Stimulated activated CD8-positive, alpha-beta memory T cell treated with anti-CD3 and anti-CD28 coated beads, Interleukin-12 subunit alpha, Interleukin-12 subunit beta, amount 100 ng/mL, for 4 hours (primary cell): ENCODE measurements around the gene HIVEP2.

Experiments used
- DNase-seq: peaks from one replicate; pipeline ENCODE4 v3.0.0-alpha.2; 2020; ENCODE audit warnings: low read depth

Gene HIVEP2

DNA sequence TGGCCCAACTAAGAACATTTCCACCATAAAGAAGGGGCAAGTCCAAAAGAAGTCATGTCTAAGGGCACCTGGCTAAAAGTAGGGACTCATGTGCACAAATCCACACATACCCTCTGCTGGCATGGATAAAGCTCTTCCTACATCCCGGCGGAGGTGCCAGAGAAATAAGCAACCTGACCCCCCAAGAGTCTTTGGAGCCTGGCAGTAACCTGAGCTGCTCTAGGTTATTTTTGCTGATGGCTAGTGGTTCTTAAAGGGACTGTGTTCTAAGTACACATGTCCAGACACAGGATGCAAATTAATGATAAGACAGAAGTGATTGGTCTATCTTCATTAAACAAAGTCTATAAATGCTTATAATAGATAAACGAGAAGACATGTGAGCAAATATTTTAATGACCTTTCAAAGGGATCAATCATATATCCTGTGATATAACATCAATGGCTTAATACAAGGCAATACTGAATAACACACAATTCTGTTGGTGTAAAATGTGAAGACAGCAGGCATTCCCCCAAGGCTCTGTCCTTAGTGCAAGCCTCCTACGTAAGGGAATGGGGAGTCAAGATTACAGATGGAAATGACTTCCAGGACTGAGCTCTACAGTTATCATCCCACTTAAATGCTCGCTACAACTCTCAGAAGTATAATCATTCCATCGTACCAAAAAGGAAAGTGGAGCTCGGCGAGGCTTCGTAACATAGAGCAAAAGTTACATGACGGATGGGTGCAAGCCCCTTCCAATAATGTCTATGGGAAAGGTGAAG is 52.5 kb downstream of the HIVEP2 start:
- no peak for DNase-seq

DNA sequence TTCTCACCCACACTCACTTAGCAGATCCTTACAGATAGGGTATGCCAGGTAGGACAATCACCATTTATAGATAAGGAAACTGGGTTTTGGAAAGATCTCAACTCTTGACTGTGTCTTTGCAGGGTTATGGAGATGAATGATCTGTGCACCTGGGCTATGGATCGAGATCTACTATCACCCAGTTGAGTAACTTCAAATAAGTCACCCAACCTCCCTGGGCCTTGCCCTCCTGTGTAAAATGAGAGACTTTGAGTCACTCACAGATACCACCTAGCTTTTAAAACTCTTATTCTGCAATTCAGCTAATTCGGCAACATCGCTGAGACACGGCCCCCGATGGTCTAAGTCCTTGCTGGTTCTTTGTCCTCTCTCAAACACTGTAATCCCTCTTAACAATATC is 53.5 kb downstream of the HIVEP2 start:
- no peak for DNase-seq

DNA sequence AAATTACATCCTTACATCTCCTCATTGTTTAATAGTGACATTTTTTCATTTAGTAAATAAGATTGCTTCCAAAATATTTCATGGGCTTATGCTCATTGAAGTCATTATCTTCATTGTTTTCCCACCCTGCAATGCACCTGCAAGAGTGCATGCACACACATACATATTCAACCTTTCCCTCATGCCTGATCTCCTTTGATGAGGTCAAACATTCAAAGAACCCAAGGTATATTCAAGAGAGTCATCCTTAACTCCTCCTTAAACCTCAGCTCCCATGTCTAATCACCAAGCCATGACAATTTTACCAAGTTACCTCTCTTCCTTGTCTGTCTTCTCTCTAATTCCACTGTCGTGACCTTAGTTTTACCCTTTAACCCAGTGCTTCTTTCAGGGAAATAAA is 56.5 kb downstream of the HIVEP2 start:
- DNase-seq, result no peak

DNA sequence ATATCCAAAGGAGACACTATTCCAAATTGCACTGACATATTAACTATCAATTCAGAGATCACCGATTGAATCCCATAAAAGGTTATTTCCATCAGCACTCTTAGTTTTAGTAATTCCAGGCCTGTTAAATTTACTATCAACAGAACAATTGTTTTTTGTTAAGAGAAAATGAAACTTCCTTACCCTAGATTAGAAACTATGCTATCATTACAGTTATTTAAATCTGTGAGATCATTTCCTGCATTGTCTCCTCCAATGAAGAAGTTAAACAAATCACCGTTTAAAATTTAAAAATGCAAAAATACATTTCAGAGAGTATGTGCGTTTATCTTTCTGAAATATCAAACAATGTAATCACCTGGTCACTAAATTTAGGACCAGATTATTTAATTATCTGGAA is 57.5 kb downstream of the HIVEP2 start:
- no peak for DNase-seq

DNA sequence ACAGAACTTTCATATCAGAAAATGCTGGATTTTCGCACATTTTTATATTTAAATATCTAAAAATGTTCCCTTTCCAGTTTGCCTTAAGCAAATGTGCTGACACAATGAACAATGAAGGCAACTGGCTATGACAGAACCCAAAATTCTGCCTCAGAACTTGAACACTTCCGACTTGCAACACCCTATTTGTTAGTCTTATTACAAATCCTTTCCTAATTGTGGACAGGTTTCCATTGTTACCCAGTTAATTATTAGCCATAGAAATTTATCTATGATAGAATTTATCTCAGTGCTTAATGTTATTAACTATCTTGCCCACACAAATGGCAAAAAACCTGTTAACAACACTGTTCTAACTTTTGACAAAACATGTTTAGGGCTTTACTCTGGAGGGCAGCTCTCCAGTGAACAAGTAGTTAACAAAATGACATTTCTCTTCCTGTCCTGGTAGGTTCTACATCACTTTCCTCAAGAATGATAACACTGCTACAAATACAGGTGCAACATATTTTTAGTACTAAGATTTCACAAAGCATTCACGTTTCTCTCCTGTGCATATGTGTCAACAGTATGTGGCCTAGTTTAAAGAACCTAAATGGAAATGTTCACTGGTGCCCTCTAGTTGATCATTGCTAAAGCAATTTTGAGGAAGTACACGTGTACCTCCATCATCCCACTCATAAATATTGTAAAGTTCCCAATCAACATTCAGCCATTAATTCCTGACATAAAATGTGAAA is 58.4 kb downstream of the HIVEP2 start:
- no peak for DNase-seq

DNA sequence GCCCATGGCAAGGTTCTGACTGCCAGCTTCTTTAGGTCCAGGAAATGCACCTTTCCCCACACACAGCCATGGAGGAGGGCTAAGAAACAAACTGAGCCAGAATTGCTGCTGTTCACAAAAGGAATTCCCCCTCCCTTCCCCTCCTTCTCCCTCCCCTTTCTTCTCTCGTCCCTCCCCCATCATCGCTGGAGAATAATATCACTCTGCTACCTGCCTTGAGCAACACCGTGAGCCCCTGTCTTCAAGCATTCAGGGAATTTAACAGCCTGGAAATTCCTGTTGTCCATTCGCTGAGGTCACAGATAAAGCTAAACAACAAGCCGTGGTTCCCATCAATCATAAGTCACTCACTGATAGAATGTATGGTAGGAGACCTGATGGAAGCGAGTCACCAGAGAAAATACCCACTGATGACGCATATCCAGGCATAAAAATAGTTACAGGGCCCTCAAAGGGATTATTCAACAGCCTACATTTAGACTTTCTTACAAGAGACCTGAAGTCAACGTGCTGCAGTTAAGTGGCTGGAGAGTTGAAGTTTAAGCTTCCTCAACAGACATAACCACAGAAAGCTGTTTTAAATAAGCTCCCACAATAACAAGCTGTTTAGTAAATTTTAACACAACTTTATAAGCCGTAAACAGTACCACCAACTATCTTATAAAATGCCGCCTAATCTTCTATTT is 59.7 kb downstream of the HIVEP2 start:
- no peak for DNase-seq

DNA sequence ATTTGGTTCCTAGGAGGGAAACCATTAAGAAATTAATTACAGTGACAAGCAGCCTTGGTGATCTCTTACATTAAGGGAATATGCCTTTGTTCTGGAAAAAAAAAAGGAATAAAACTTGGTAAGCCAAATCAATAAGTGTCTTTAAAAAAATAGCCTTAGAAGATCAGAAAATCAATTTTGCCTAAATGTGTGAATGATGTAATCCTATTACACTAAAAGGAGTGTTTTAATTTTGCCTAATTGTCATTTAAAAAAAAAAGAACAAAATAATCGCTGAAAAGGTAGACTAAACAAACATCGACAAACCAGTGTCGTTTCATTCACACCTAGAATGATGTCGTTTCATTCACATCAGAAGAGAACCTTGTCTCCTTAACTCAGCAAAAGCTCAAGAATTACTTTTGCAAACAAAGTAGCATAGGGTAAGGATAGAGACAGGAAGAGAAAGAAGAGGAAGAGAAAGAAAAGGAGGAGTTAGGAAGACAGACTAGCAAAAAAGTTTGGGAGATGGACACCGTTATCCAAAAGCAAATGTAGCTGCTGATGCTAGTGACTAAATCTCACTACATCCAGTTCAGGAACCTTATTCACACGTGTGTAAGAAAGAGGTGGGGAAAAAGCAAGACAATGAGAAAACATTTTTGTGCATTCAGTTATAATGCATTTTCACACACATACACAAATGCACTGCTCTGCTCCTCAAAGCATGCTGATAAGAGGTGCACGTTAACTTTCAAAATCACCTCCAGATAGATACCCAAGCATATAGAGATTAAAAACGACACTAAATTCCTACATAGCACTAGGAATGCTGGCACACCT is 60.6 kb downstream of the HIVEP2 start:
- no peak for DNase-seq

DNA sequence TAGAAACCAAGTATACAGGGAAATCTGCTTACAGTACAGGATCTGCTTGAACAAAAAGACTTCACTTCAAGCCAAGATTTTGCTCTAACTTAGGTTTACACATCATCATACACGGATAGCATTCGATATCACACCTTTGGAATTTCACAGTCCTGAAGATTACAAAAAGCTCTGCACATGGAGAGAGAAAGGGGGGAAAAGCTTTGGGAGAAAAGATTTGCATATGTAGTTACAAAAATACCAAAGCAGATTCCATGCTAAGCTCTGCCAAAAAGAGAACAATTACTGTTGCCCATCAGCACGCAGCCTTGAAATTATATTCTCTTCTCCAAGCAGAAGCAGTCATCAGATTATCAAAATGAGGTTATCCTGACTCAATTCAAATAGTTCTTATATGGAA is 62.0 kb downstream of the HIVEP2 start:
- no peak for DNase-seq

DNA sequence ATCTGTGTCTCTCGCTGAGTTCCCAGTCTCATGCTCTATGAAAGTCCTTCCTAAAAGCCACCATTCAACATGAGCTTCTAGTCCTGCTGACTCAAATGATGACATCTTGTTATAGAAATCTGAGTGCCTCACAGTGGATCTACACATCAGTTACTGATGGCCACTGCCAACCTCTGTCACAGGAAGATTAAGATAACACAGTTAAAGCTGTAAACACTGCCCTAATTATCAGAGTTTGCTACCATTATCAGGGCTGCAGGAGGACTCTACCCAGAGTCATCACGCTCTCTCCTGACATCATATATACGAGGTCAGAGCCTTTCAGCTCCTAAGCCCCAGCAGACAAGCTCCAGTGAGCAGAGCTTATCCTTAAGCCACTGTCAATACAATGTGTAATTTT is 63.2 kb downstream of the HIVEP2 start:
- DNase-seq, result no peak

DNA sequence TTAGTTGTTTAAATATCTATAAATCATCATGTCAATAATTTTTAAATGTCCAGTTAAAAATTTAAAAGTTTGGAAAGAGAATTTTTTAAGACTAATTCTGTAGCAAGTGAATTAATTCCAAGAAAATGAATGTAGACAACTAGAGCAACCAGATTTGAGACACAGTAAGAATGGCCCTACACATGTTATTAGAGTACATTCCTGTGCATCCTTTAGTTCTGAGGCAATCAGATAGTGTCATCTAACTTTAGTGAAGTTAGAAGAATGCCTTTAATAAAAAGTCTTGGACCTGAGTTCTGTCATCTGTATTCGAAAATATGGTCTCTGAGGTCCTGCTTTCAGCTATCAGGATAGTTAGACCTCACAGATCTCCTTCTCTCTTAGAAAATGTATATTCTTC is 63.7 kb downstream of the HIVEP2 start:
- DNase-seq, result no peak

DNA sequence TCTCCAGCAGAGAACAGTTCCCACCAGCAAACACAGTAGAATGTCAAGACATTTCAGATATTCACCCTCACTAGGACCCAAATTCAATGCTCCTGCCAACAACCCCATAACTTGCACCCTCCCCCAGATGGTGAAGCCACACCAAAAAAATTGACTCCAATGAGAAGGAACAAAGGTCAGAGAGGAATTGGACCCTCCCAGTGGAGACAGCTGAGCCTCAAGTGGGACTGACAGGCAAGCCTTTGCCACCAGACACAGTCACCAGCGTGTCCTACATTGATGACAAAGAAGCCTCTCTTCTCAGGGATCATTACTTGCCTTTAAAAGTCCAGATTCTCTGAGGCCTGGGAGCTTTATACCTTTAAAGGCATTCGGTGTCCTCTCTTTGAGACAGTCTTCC is 64.8 kb downstream of the HIVEP2 start:
- DNase-seq, result no peak

DNA sequence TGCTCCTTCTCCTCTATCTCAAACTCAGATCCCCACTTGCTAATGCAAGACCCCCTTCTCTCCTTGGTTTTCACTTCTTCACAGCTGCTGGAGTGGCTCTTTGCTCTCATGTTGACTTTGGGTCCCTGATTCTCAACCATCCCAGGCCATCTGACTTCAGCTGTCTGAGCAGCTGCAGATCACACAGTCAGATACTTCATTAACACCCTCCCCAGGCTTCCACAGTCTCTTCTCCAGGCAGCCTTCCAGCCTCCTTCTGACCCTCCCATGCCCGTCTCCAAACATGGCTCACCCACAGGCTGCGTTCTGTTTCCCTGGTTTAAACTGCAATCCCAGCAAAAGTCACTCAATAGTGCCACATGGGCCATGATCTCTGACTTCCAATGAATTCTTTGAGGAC is 65.4 kb downstream of the HIVEP2 start:
- DNase-seq, result no peak

DNA sequence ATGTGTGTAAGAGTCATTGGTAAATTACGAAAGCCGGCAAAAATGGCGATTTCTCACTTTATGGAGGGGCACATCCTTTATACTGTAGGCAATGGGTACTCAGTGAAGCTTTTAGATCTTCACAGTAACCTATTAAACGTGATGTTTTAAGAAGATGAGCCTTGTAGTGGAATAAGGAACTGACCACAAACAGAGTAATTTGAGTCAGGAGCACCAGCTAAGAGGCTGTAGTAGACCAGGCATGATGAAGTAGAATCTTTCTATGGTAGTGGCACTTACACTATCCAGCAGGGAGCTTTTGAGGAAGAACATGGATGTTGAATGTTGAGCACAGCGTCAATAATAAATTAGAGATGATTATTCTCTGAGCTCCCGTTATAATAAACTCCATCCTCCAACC is 65.9 kb downstream of the HIVEP2 start:
- no peak for DNase-seq

DNA sequence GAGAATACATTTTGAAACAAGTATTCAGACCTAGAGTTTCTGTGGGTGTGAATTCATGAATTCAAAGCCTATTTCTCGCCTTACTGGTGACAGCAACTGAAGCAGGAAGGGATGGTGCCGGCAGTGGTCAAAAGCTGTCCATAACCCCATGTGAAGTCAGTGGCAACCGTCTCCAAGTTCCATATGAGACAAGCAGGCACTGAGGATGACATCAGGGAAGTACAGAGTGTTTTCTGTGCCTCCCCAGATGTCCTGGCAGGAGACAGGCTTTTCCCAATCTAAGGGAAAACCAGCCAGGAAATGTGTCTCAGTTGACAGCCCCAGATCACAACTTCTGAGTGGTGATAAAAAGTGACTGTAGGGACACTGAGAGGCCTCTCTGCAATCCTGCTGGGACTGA is 66.6 kb downstream of the HIVEP2 start:
- no peak for DNase-seq

DNA sequence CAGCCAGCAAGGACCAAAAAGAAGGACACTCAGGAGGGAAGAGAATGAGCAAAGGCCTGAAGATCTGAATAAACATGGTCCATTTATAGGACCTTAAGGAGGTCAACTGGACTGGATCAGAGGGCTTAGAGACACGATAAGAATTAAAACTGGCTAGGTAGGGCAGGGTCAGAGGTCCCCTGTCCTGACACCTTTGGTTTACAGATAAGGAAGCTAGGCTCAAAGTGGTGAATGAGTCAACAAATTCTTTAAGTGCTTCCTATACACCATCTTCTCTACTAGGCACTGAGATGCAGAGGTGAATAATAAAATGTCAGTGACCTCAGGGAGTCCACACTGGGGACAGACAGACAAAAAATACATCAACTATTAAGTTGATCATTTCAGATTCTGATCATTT is 70.3 kb downstream of the HIVEP2 start:
- DNase-seq, result no peak

DNA sequence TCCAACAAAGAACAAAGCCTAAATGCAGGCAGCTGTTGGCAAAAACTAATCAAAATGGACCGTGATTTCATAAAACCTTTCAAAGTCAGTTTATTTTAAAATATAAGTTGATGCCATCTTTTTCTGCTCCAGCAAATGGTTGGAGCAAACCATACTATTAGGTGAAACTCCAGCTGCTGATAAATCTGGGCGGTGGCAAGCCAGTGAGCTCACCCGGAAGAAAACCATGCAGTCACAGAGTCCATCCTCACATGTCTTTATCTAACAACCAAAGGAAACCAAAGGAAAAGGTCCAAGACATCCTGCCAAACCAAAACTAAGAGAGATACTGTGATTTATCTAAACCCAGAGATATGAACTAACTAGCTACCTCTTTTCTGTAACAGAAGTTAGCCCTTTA is 72.6 kb downstream of the HIVEP2 start:
- DNase-seq, result no peak

DNA sequence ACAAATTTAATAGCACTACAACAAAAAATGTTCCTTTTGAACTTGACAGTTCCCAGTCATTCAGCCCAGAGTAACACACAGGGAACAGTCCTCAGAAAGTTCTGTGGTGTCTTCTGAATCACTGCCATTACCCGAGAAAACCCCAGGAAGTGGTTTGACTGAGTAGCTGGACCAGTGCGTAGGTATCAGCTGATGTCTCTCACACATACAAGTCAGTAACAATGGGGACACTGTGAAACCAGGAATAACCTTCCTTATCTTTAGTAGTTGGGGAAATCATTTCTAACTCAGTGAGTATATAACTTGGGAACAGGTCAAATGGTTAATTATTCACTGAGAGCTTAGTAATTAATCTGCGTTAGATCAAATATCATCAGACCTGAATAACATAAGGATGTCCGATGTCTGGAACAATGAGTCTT is 73.1 kb downstream of the HIVEP2 start:
- peak; percentile 22 for DNase-seq

DNA sequence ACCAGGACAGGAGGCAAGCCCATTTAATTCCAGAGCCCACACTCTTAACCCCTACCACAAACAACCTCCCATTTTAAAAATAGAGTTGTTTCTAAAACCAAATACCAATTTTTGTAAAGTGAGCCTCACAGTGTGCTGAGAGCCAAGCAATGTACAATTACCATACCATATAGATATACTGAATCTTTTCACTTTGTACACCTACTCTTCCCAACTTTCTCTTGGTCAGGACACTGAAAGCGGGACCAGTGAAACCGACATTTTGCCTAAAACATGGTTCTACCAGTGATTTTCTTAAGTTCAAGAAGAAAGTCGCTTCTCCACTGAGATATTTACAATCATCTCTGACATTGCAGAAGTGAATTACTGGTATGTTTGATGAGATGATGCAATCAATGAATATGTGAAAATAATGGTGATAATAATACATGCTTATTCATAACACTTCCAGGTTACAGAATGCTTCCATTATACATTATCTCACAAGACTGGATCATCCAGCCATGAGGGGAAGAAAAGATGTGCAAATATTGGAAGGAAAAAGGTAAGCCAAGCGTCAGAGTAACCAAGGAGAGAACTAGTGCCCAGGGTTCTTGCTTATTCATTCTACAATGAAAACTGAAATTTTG is 74.1 kb downstream of the HIVEP2 start:
- DNase-seq, result no peak

DNA sequence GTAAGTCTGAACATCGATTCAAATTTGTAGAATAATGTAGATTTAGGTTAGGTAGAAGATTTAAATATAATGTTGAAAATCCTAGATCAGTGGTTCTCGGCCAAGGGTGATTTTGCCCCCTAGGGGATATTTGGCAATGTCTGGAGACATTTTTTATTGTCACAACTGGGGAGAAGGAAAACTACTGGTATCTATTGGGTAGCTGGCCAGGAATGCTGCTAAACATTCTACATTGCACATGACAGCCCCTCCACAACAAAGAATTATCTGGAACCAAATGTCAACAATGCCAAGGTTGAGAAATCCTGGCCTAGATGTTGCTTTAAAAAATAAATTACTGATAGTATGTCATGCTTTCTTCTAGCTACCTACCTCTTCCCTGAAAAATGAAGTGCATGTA is 76.1 kb downstream of the HIVEP2 start:
- DNase-seq, result no peak

DNA sequence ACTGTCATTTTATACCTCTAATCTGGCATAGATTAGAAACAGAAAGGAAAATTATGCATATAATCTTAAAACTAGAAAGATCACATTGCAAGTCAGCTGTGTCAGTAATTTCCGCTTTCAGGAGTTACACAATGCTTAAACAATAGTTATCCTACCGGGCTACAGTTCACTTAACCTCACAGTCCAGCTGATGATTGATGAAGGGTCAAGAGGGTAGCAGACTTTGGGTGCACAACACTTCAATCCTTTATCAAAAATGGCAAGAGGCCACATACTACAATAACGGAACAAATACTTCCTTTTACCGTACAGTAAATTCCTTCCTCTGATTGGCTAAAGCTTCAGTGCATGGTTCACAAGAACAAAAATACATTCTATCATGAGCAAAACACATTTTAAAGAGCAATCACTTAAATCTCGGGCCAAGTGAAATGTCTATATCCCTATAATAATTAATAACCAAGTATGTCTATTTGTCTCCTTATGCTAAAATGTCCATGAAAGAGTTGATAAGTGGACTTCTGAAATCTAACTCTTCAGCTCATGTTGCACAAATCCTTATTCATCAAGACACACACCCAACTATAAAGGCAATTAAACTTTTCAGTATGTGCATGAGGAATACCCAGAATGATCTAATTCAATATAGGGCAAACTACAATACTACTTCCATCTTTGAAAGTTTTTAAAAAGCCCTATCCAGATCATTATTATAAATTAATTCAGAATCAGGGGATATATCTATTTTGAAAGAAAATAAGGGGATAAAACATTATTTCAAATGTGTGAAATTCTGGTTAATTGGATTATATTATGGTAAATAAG is 76.8 kb downstream of the HIVEP2 start:
- no peak for DNase-seq

DNA sequence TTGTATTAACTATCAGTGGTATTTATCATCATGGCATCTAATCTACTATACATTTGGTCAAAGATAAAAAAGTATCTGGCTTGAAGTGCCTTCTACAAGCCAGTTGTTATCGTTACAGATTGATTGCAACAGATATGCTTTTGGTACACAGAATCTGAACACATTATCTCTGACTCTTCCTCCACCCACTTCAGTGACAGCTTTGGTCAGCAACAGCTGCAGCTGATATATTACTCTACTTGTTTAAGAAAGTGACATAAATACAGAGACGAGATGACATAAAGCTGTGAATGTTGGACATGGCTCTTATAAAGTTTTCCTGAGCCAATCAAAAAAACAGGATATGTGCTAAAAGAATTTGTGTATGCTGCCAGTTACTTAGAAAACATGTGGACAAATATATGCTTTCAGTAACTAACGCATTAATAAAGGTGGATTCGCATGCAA is 77.6 kb downstream of the HIVEP2 start:
- no peak for DNase-seq
